Memory B cell (primary cell): ENCODE data around the gene LTN1.
"Not testable (repeated sequence)": the region's sequence is repeated elsewhere in the genome, so short reads cannot be mapped to it uniquely, and the experiment has no call there.

Experiments
- ATAC-seq: fragments of 150-1000 bp; cut with Tn5 transposase; 2 replicates; pipeline ENCODE4 v1.10.0; 2021; ENCODE audit warnings: low read depth, mild to moderate bottlenecking, moderate library complexity
- DNase-seq, 2 donors: peaks; one replicate each; pipeline ENCODE4 v3.0.0; 2022; ENCODE audit warnings: low spot score in 2 of 2
- H3K27ac Mint-ChIP-seq: one replicate; pipeline ENCODE4 v1.8.0; 2022; ENCODE audit warnings: mild to moderate bottlenecking, moderate library complexity, mixed read lengths
- H3K27me3 Mint-ChIP-seq: one replicate; pipeline ENCODE4 v1.8.0; 2022; ENCODE audit warnings: mixed read lengths
- H3K36me3 Mint-ChIP-seq: one replicate; pipeline ENCODE4 v1.8.0; 2022; ENCODE audit warnings: mild to moderate bottlenecking, mixed read lengths
- H3K4me1 Mint-ChIP-seq: one replicate; pipeline ENCODE4 v1.8.0; 2022; ENCODE audit warnings: mixed read lengths
- H3K4me3 Mint-ChIP-seq: one replicate; pipeline ENCODE4 v1.8.0; 2022; ENCODE audit warnings: mild to moderate bottlenecking, moderate library complexity, mixed read lengths
- H3K9me3 Mint-ChIP-seq: one replicate; pipeline ENCODE4 v1.8.0; 2022; ENCODE audit warnings: mixed read lengths

LTN1 gene, protein sequence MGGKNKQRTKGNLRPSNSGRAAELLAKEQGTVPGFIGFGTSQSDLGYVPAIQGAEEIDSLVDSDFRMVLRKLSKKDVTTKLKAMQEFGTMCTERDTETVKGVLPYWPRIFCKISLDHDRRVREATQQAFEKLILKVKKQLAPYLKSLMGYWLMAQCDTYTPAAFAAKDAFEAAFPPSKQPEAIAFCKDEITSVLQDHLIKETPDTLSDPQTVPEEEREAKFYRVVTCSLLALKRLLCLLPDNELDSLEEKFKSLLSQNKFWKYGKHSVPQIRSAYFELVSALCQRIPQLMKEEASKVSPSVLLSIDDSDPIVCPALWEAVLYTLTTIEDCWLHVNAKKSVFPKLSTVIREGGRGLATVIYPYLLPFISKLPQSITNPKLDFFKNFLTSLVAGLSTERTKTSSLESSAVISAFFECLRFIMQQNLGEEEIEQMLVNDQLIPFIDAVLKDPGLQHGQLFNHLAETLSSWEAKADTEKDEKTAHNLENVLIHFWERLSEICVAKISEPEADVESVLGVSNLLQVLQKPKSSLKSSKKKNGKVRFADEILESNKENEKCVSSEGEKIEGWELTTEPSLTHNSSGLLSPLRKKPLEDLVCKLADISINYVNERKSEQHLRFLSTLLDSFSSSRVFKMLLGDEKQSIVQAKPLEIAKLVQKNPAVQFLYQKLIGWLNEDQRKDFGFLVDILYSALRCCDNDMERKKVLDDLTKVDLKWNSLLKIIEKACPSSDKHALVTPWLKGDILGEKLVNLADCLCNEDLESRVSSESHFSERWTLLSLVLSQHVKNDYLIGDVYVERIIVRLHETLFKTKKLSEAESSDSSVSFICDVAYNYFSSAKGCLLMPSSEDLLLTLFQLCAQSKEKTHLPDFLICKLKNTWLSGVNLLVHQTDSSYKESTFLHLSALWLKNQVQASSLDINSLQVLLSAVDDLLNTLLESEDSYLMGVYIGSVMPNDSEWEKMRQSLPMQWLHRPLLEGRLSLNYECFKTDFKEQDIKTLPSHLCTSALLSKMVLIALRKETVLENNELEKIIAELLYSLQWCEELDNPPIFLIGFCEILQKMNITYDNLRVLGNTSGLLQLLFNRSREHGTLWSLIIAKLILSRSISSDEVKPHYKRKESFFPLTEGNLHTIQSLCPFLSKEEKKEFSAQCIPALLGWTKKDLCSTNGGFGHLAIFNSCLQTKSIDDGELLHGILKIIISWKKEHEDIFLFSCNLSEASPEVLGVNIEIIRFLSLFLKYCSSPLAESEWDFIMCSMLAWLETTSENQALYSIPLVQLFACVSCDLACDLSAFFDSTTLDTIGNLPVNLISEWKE (N-terminal part only)

DNA sequence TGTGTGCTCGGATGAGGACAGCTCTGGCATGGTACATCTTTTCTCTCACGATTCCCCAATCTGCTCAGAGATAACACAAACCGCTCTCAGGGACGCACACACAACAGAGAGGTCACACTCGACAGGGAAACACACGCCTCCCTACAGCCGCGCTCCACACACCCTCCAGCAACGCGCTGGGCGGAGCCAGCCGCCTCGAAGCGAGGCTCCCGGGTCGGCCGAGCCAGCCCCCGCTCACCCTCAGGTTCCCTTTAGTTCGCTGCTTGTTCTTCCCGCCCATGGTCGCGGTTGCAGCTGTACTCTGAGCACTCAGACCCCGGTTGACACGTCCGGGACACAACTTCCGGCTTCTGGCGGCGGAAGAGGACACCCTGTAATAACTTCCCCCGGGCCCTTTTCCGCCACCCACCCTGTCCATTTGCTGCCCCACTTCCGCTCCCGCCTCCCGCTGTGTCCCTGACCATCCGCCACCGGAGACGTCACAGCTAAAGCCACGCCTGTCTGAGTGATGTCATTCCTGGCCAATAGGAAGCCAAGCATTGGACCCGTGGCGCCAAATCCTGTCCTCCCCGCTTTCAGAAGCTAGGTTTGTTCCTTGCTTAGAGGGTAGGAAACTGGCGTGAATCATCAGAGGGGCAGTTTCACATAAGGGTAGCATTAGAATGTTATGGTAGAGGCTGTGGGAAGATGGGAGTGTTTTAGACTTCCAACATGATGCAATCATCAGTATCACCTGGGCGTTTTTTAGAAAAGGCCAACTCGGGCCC lies at the start of gene LTN1:
LTN1 (minus strand) TSS at position 352 of the 767 bp plus-strand sequence; CDS start at position 280, 72 bp downstream.
- H3K4me3 Mint-ChIP-seq, result peak within 1 kb of the TSS; percentile 95
- H3K27ac Mint-ChIP-seq, result peak within 1 kb of the TSS; percentile 92
- peaks cover 13% of the 10 kb centered on the region for H3K4me1 Mint-ChIP-seq
- DNase-seq, result peak; percentile 96 to 97
- ATAC-seq, result peak; percentile 89
- peaks cover 2% of the 10 kb centered on the region for H3K36me3 Mint-ChIP-seq
- H3K27me3 Mint-ChIP-seq, result no peaks in the 10 kb centered on the region
- H3K9me3 Mint-ChIP-seq, result no peaks in the 10 kb centered on the region

DNA sequence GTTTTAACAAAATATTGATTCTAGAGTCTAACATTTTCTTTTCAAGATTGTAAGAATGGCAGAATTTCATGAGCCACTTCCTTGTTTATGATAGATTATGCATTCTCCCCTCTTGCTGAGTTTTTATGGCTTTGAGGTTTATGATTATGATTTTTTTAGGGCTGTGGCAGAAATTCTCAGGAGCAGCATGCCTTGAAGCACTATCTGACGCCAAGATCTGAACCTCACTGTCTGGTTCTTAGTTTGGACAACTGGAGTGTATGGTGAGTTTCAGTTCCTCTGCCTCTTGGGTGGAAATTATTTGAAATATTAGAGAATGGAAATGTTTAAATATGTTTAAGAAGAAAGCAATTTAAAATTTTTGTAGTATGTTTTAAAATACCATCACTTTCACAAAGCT lies 42.0 kb upstream of the LTN1 start:
- H3K27me3 Mint-ChIP-seq, result no peaks in the 10 kb centered on the region
- no peak for ATAC-seq
- no peak for DNase-seq
- H3K4me3 Mint-ChIP-seq, result no peak overlapping the region
- peaks cover 24% of the 10 kb centered on the region for H3K36me3 Mint-ChIP-seq
- peaks cover 10% of the 10 kb centered on the region for H3K4me1 Mint-ChIP-seq
- no peaks in the 10 kb centered on the region for H3K9me3 Mint-ChIP-seq
- H3K27ac Mint-ChIP-seq, result no peak overlapping the region

DNA sequence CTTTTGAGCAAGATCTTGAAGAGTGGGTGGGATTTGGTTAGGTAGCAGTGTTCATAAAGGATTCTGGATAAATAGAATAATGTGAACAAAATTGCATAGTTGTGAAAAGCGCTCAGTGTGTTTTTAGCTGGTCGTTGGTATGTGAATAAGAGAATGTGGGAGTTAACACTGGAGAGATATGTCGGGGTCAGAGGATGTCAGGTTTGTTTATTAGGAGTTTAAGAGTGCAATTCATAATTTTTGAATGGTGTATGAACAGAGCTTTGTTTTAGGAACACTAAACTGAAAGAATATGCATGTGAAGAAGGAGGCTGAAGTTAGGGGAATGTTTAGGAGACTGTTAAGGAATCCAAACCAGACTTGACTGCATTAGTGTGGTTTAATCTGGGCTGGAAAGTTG lies 41.2 kb upstream of the LTN1 start:
- peaks cover 10% of the 10 kb centered on the region for H3K4me1 Mint-ChIP-seq
- ATAC-seq (no peak), DNase-seq (no peak)
- H3K36me3 Mint-ChIP-seq, result peaks cover 23% of the 10 kb centered on the region
- no peaks in the 10 kb centered on the region for H3K9me3 Mint-ChIP-seq
- H3K27ac Mint-ChIP-seq, result peak overlapping the region; percentile 2
- H3K27me3 Mint-ChIP-seq, result no peaks in the 10 kb centered on the region
- no peak overlapping the region for H3K4me3 Mint-ChIP-seq

DNA sequence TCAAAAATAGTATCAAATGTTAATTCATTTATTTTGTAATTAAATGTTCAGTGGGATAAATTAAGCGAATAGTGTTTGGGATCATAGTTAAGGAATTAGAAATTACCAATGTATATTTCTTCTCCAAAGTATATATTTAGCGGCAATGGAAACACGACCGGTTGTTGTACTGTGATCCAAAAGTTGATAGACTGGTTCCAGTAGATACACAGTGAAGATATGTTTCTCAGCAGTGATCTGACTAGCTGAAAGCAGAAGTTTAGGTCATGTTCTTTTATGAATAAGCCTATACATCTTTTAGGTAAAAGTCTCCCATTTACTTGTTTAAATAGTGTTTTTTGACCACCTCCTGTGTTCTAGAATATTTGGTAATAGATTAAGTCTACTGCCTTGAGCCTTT lies 40.6 kb upstream of the LTN1 start:
- H3K27ac Mint-ChIP-seq, result no peak overlapping the region
- no peaks in the 10 kb centered on the region for H3K9me3 Mint-ChIP-seq
- H3K36me3 Mint-ChIP-seq, result peaks cover 22% of the 10 kb centered on the region
- DNase-seq (no peak), ATAC-seq (no peak)
- H3K27me3 Mint-ChIP-seq, result no peaks in the 10 kb centered on the region
- H3K4me3 Mint-ChIP-seq, result no peak overlapping the region
- peaks cover 10% of the 10 kb centered on the region for H3K4me1 Mint-ChIP-seq

DNA sequence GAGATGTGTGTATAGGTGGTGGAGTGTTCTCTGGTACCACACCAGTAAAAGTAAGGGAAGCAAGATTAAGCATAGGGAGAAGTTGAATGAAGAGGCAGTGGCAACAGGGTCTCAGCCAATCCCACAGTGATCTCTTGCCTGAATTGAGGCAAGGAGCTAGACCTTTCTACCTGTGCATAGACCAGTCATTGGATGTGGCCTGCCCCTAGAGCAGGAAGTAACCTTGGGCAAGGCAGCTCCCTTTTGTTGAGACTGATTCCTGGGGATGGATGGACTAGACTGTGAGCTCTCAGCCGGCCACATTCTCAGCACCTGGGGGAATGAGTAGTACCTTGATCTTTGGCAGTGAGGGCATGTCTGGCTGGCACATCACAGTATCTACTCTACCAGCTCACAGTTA lies 38.2 kb upstream of the LTN1 start:
- H3K27me3 Mint-ChIP-seq, result no peaks in the 10 kb centered on the region
- no peaks in the 10 kb centered on the region for H3K9me3 Mint-ChIP-seq
- H3K27ac Mint-ChIP-seq, result peak overlapping the region; percentile 28
- peaks cover 16% of the 10 kb centered on the region for H3K36me3 Mint-ChIP-seq
- no peak overlapping the region for H3K4me3 Mint-ChIP-seq
- ATAC-seq, result no peak
- DNase-seq, result no peak
- H3K4me1 Mint-ChIP-seq, result peaks cover 15% of the 10 kb centered on the region

DNA sequence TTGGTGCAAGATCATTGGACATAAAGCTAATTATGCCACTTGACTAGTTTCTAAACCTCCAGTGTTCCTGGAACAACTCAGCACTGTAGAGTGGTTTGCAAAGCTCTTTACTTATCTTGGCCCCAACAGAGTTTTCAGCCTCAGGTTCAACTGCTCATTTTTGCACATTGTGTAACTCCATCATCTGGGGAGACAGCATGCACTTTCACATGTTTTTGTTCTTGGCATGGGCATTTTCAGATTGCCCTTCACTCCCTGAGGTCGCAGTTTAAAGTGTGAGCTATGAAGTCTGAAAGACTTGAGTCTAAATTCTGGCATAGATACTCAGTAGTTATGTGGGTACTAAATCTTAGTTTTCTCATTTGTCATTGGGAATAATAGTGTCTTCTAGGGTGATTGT lies 36.8 kb upstream of the LTN1 start:
- no peak overlapping the region for H3K27ac Mint-ChIP-seq
- H3K4me3 Mint-ChIP-seq, result no peak overlapping the region
- H3K27me3 Mint-ChIP-seq, result no peaks in the 10 kb centered on the region
- H3K4me1 Mint-ChIP-seq, result peaks cover 22% of the 10 kb centered on the region
- DNase-seq, result no peak
- H3K9me3 Mint-ChIP-seq, result no peaks in the 10 kb centered on the region
- no peak for ATAC-seq
- H3K36me3 Mint-ChIP-seq, result peaks cover 14% of the 10 kb centered on the region

DNA sequence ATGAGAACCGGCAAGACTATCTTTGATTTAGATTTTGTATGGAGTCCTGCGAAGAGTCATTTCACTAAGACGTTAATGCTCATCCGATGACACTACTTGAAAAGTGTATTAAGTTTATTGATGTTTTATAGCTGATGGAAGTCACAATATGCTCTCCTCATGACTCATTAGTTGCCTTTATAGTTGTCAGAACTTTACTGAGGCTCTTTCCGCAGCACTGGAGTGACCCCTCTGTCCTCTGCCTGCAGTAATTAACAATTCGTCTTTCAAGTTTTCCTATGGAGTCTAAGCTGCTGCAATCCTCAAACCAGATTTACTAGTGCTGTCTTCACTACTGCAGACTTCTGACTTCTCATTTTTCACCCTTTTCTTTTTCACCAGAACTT lies 32.6 kb upstream of the LTN1 start:
- ATAC-seq, result no peak
- H3K4me3 Mint-ChIP-seq, result peak overlapping the region; percentile 97
- H3K27me3 Mint-ChIP-seq, result no peaks in the 10 kb centered on the region
- no peak for DNase-seq
- H3K4me1 Mint-ChIP-seq, result peaks cover 16% of the 10 kb centered on the region
- H3K9me3 Mint-ChIP-seq, result no peaks in the 10 kb centered on the region
- H3K36me3 Mint-ChIP-seq, result no peaks in the 10 kb centered on the region
- peak overlapping the region; percentile 95 for H3K27ac Mint-ChIP-seq

DNA sequence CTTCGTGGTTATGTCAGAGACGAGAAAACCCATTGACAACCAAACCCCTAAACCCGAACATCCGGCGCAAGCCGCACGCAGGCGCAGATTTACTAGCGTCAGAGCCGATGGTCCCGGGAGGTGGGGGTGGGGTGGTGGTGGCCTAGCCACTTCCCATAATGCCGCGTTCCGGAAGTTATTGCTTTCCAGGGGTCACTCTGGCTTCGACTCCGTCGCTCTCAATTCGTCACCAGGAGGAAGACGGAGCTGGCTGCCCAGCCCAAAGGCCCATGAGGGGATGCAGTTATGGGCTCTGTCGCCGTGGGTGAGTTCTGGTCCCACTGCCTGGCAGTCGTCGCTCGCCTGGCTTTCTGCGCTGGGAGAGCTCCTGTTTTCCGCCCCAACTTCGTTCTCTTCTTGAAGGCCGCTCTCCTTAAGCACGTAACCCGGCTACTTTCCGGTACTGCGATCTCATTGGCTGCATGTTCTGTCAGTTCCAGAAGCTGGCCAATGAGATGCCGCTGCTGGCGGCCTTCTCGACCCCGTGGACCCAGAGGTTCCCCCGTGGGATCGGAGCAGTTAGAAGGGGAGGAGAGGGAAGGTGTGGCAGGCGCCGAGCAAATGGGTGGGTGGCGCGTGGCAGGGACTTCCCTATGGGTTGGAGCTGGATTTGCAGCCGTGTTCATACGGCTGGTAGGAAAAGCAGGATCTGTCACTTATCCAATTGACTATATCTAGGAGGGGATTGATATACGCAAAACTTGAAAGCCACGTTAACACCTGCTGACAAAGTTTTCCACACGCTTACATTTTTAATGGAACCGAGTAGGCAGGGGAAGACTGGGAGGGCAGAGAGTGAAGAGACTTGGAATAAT lies 32.0 kb upstream of the LTN1 start, which contains the start of gene USP16:
USP16 (plus strand) TSS at position 195 of the 854 bp plus-strand sequence. CDS start 3,246 bp downstream, outside the sequence.
- Mint-ChIP-seq H3K36me3 (no peaks in the 10 kb centered on the region), H3K27me3 (no peaks in the 10 kb centered on the region), H3K4me3 (peak within 1 kb of the TSS; percentile 97), H3K4me1 (peaks cover 16% of the 10 kb centered on the region), H3K9me3 (no peaks in the 10 kb centered on the region), H3K27ac (peak within 1 kb of the TSS; percentile 95)
- peak; percentile 87 for ATAC-seq
- peak; percentile 92 to 94 for DNase-seq

DNA sequence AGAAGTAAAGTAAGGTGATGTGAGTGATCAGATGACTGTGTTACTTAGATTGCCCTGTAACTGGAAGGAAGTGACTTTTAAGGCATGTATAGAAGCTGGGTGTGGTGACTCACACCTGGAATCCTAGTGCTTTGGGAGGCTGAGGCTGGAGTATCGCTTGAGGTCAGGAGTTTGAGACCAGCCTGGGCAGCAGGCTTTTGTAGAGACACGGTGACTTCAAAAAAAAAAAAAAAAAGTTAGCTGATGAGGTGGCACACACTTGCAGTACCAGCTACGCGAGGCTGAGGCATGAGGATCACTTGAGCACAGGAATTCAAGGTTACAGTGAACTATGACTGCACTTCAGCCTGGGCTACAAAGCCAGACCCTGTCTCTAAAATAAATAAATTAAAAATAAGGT lies 29.5 kb upstream of the LTN1 start:
- ATAC-seq (no peak), DNase-seq (no peak)
- Mint-ChIP-seq H3K4me3 (no peak overlapping the region), H3K27ac (no peak overlapping the region), H3K4me1 (peaks cover 26% of the 10 kb centered on the region), H3K27me3 (no peaks in the 10 kb centered on the region), H3K36me3 (no peaks in the 10 kb centered on the region), H3K9me3 (no peaks in the 10 kb centered on the region)

DNA sequence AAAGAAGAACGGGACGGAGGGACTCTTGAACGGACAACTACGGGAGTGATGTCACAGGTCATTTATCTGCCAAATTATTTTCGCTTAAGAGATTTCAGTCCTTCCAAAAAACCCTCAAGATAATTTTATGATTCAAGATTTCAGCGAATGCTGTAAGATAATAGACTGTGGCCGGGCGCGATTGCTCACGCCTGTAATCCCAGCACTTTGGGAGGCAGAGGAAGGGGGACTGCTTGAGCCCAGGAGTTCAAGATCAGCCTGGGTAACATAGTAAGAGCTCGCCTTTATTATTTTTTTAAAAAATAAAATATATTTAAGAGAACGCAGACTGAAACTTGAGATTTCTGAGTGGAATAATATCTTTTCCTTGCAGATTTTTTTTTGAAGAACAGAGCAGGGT lies 25.9 kb upstream of the LTN1 start:
- DNase-seq, result no peak
- H3K36me3 Mint-ChIP-seq, result no peaks in the 10 kb centered on the region
- ATAC-seq, result no peak

DNA sequence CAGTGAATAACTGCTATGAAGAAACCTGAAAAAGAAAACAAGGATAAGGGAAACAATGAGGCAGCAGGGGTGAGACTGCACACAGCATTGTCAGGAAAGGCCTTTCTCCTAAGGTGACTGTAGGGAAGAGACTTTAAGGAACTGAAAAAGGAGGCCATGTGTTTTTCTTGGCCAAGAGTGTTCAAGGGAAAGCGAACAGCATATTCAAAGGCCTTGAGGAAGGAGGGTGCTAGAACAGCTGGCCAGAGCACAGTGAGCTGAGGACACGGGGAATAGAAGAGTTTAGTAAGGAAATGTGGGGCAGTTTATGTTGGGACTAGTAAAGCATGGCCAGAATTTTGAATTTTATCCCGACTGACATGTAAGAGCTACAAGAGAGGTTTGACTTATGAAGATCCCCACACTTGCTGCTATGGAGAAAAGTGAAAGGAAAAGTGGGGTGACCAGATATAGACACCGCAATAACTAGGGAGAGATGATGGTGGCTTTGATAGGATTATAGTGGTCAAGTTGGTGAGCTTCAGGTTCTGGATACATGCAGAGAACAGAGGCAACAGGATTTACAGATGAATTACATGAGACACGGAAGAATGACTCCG lies 25.1 kb upstream of the LTN1 start:
- H3K36me3 Mint-ChIP-seq, result no peaks in the 10 kb centered on the region
- no peaks in the 10 kb centered on the region for H3K27me3 Mint-ChIP-seq
- DNase-seq (no peak), ATAC-seq (no peak)
- H3K9me3 Mint-ChIP-seq, result no peaks in the 10 kb centered on the region
- peak overlapping the region; percentile 79 for H3K4me3 Mint-ChIP-seq
- H3K27ac Mint-ChIP-seq, result peak overlapping the region; percentile 80
- peaks cover 10% of the 10 kb centered on the region for H3K4me1 Mint-ChIP-seq

More for the DNA sequence above, 25.9 kb upstream of the LTN1 start:
- H3K27me3 Mint-ChIP-seq, result no peaks in the 10 kb centered on the region
- H3K9me3 Mint-ChIP-seq, result no peaks in the 10 kb centered on the region
- H3K27ac Mint-ChIP-seq, result peak overlapping the region; percentile 80
- peaks cover 10% of the 10 kb centered on the region for H3K4me1 Mint-ChIP-seq
- peak overlapping the region; percentile 79 for H3K4me3 Mint-ChIP-seq

DNA sequence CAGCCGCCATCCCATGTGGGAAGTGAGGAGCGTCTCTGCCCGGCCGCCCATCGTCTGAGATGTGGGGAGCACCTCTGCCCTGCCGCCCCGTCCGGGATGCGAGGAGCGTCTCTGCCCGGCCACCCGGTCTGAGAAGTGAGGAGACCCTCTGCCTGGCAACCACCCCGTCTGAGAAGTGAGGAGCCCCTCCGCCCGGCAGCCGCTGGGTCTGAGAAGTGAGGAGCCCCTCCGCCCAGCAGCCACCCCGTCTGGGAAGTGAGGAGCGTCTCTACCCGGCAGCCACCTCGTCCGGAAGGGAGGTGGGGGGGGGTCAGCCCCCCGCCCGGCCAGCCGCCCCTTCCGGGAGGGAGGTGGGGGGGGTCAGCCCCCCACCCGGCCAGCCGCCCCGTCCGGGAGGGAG lies 18.6 kb upstream of the LTN1 start:
- H3K4me3 Mint-ChIP-seq, H3K36me3 Mint-ChIP-seq, H3K9me3 Mint-ChIP-seq, DNase-seq, H3K4me1 Mint-ChIP-seq, H3K27me3 Mint-ChIP-seq, ATAC-seq, H3K27ac Mint-ChIP-seq: not testable (repeated sequence)
